ENCODE data around the gene ELMOD1. TPM values are rescaled to one million over a fixed set of nuclear protein-coding genes. Genes with fewer than 3 reads are reported as not detected.

ELMOD1 gene
- total and polyA plus RNA-seq, 2 donors: 0.05 to 0.34 TPM

GRCh38 chr11:107592813-107593212 lies 1.9 kb downstream of the ELMOD1 start:
- WGBS: 17% methylated on average over 5 of the region's 5 CpGs
- Histone ChIP-seq H3K36me3 (ENCODE audit: control insufficient read depth in 2 of 2, insufficient read depth in 2 of 2, low read length in 1 of 2) (no peaks in the 10 kb centered on the region), H3K4me3 (ENCODE audit: low read length in 2 of 2) (no peak overlapping the region), H3K27me3 (ENCODE audit: control insufficient read depth in 2 of 2, insufficient read depth in 1 of 2, low read length in 1 of 2) (peaks cover 31 to 72% of the 10 kb centered on the region in 2 donors), H3K27ac (ENCODE audit: low read depth in 1 of 2, low read length in 1 of 2) (no peak overlapping the region), H3K4me1 (ENCODE audit: control insufficient read depth in 2 of 2, insufficient read depth in 2 of 2, low read length in 2 of 2) (peaks cover 0 to 10% of the 10 kb centered on the region in 2 donors), H3K9me3 (ENCODE audit: control insufficient read depth in 2 of 2, insufficient read depth in 1 of 2, low read length in 1 of 2) (no peaks in the 10 kb centered on the region)
- no peak for DNase-seq (ENCODE audit: low read depth in 6 of 9, low spot score in 9 of 9)

- Histone ChIP-seq H3K27ac (ENCODE audit: low read depth in 1 of 2, low read length in 1 of 2) (no peak overlapping the region), H3K36me3 (ENCODE audit: control insufficient read depth in 2 of 2, insufficient read depth in 2 of 2, low read length in 1 of 2) (no peaks in the 10 kb centered on the region), H3K4me3 (ENCODE audit: low read length in 2 of 2) (no peak overlapping the region), H3K9me3 (ENCODE audit: control insufficient read depth in 2 of 2, insufficient read depth in 1 of 2, low read length in 1 of 2) (no peaks in the 10 kb centered on the region), H3K4me1 (ENCODE audit: control insufficient read depth in 2 of 2, insufficient read depth in 2 of 2, low read length in 2 of 2) (peaks cover 0 to 10% of the 10 kb centered on the region in 2 donors), H3K27me3 (ENCODE audit: control insufficient read depth in 2 of 2, insufficient read depth in 1 of 2, low read length in 1 of 2) (peaks cover 25 to 67% of the 10 kb centered on the region in 2 donors)
- DNase-seq (ENCODE audit: low read depth in 6 of 9, low spot score in 9 of 9): no peak
- WGBS: 38% methylated on average over 4 of the region's 4 CpGs
These were observed 3.0 kb downstream of the ELMOD1 start for GRCh38 chr11:107593951-107594350.

GRCh38 chr11:107594736-107595135 lies 3.8 kb downstream of the ELMOD1 start:
- H3K4me1 ChIP-seq (ENCODE audit: control insufficient read depth in 2 of 2, insufficient read depth in 2 of 2, low read length in 2 of 2): peaks cover 0 to 10% of the 10 kb centered on the region in 2 donors
- H3K36me3 ChIP-seq (ENCODE audit: control insufficient read depth in 2 of 2, insufficient read depth in 2 of 2, low read length in 1 of 2): no peaks in the 10 kb centered on the region
- no peak overlapping the region for H3K4me3 ChIP-seq (ENCODE audit: low read length in 2 of 2)
- H3K9me3 ChIP-seq (ENCODE audit: control insufficient read depth in 2 of 2, insufficient read depth in 1 of 2, low read length in 1 of 2): no peaks in the 10 kb centered on the region
- WGBS: 76% methylated on average over 2 of the region's 2 CpGs
- H3K27ac ChIP-seq (ENCODE audit: low read depth in 1 of 2, low read length in 1 of 2): no peak overlapping the region
- peaks cover 25 to 59% of the 10 kb centered on the region in 2 donors for H3K27me3 ChIP-seq (ENCODE audit: control insufficient read depth in 2 of 2, insufficient read depth in 1 of 2, low read length in 1 of 2)
- DNase-seq (ENCODE audit: low read depth in 6 of 9, low spot score in 9 of 9): no peak

- H3K4me1 ChIP-seq (ENCODE audit: control insufficient read depth in 2 of 2, insufficient read depth in 2 of 2, low read length in 2 of 2): no peaks in the 10 kb centered on the region
- no peak for DNase-seq (ENCODE audit: low read depth in 6 of 9, low spot score in 9 of 9)
- no peaks in the 10 kb centered on the region for H3K9me3 ChIP-seq (ENCODE audit: control insufficient read depth in 2 of 2, insufficient read depth in 1 of 2, low read length in 1 of 2)
- H3K27me3 ChIP-seq (ENCODE audit: control insufficient read depth in 2 of 2, insufficient read depth in 1 of 2, low read length in 1 of 2): peaks cover 2 to 23% of the 10 kb centered on the region in 2 donors
- no peaks in the 10 kb centered on the region for H3K36me3 ChIP-seq (ENCODE audit: control insufficient read depth in 2 of 2, insufficient read depth in 2 of 2, low read length in 1 of 2)
- WGBS: 60% methylated on average over 6 of the region's 6 CpGs
- H3K4me3 ChIP-seq (ENCODE audit: low read length in 2 of 2): no peak overlapping the region
- no peak overlapping the region for H3K27ac ChIP-seq (ENCODE audit: low read depth in 1 of 2, low read length in 1 of 2)
These were observed 7.5 kb downstream of the ELMOD1 start for GRCh38 chr11:107598225-107599139.

- Histone ChIP-seq H3K27me3 (ENCODE audit: control insufficient read depth in 2 of 2, insufficient read depth in 1 of 2, low read length in 1 of 2) (peaks cover 0 to 5% of the 10 kb centered on the region in 2 donors), H3K9me3 (ENCODE audit: control insufficient read depth in 2 of 2, insufficient read depth in 1 of 2, low read length in 1 of 2) (no peaks in the 10 kb centered on the region), H3K4me1 (ENCODE audit: control insufficient read depth in 2 of 2, insufficient read depth in 2 of 2, low read length in 2 of 2) (no peaks in the 10 kb centered on the region), H3K27ac (ENCODE audit: low read depth in 1 of 2, low read length in 1 of 2) (no peak overlapping the region), H3K36me3 (ENCODE audit: control insufficient read depth in 2 of 2, insufficient read depth in 2 of 2, low read length in 1 of 2) (no peaks in the 10 kb centered on the region), H3K4me3 (ENCODE audit: low read length in 2 of 2) (no peak overlapping the region)
- no peak for DNase-seq (ENCODE audit: low read depth in 6 of 9, low spot score in 9 of 9)
- whole genome bisulfite sequencing: 97% methylated on average over 9 of the region's 9 CpGs
These were observed 14.4 kb downstream of the ELMOD1 start for GRCh38 chr11:107605061-107606006.

- H3K4me1 ChIP-seq (ENCODE audit: control insufficient read depth in 2 of 2, insufficient read depth in 2 of 2, low read length in 2 of 2): no peaks in the 10 kb centered on the region
- no peak overlapping the region for H3K4me3 ChIP-seq (ENCODE audit: low read length in 2 of 2)
- no peak overlapping the region for H3K27ac ChIP-seq (ENCODE audit: low read depth in 1 of 2, low read length in 1 of 2)
- no peaks in the 10 kb centered on the region for H3K9me3 ChIP-seq (ENCODE audit: control insufficient read depth in 2 of 2, insufficient read depth in 1 of 2, low read length in 1 of 2)
- peaks cover 0 to 5% of the 10 kb centered on the region in 2 donors for H3K27me3 ChIP-seq (ENCODE audit: control insufficient read depth in 2 of 2, insufficient read depth in 1 of 2, low read length in 1 of 2)
- no peaks in the 10 kb centered on the region for H3K36me3 ChIP-seq (ENCODE audit: control insufficient read depth in 2 of 2, insufficient read depth in 2 of 2, low read length in 1 of 2)
- DNase-seq (ENCODE audit: low read depth in 6 of 9, low spot score in 9 of 9): no peak
- WGBS: 81% methylated on average over 3 of the region's 3 CpGs
These were observed 15.2 kb downstream of the ELMOD1 start for GRCh38 chr11:107606141-107606540.

GRCh38 chr11:107608809-107609208 lies 17.9 kb downstream of the ELMOD1 start:
- H3K27ac ChIP-seq (ENCODE audit: low read depth in 1 of 2, low read length in 1 of 2): no peak overlapping the region
- H3K4me3 ChIP-seq (ENCODE audit: low read length in 2 of 2): no peak overlapping the region
- peaks cover 0 to 5% of the 10 kb centered on the region in 2 donors for H3K27me3 ChIP-seq (ENCODE audit: control insufficient read depth in 2 of 2, insufficient read depth in 1 of 2, low read length in 1 of 2)
- H3K36me3 ChIP-seq (ENCODE audit: control insufficient read depth in 2 of 2, insufficient read depth in 2 of 2, low read length in 1 of 2): no peaks in the 10 kb centered on the region
- H3K4me1 ChIP-seq (ENCODE audit: control insufficient read depth in 2 of 2, insufficient read depth in 2 of 2, low read length in 2 of 2): no peaks in the 10 kb centered on the region
- WGBS: 51% methylated on average over 2 of the region's 2 CpGs
- H3K9me3 ChIP-seq (ENCODE audit: control insufficient read depth in 2 of 2, insufficient read depth in 1 of 2, low read length in 1 of 2): no peaks in the 10 kb centered on the region
- DNase-seq (ENCODE audit: low read depth in 6 of 9, low spot score in 9 of 9): no peak

- Histone ChIP-seq H3K4me3 (ENCODE audit: low read length in 2 of 2) (no peak overlapping the region), H3K27ac (ENCODE audit: low read depth in 1 of 2, low read length in 1 of 2) (no peak overlapping the region), H3K36me3 (ENCODE audit: control insufficient read depth in 2 of 2, insufficient read depth in 2 of 2, low read length in 1 of 2) (no peaks in the 10 kb centered on the region), H3K4me1 (ENCODE audit: control insufficient read depth in 2 of 2, insufficient read depth in 2 of 2, low read length in 2 of 2) (no peaks in the 10 kb centered on the region), H3K27me3 (ENCODE audit: control insufficient read depth in 2 of 2, insufficient read depth in 1 of 2, low read length in 1 of 2) (peaks cover 0 to 5% of the 10 kb centered on the region in 2 donors), H3K9me3 (ENCODE audit: control insufficient read depth in 2 of 2, insufficient read depth in 1 of 2, low read length in 1 of 2) (no peaks in the 10 kb centered on the region)
- DNase-seq (ENCODE audit: low read depth in 6 of 9, low spot score in 9 of 9): no peak
- WGBS: 59% methylated on average over 10 of the region's 10 CpGs
These were observed 18.7 kb downstream of the ELMOD1 start for GRCh38 chr11:107609400-107610218.

Data from thymus (tissue), 11 donors.